Activated gamma-delta T cell treated with Interleukin-2 at 50 U/mL for 16 hours (primary cell): ENCODE results near the gene CBFB.
"Not testable (repeated sequence)": the region's sequence is repeated elsewhere in the genome, so short reads cannot be mapped to it uniquely, and the experiment has no call there.

Experiments used
- DNase-seq: peaks from one replicate; pipeline ENCODE4 v3.0.0-alpha.2; 2020

Gene CBFB

GRCh38 chr16:67101311-67102082 lies 72.5 kb downstream of the CBFB start:
- DNase-seq, result no peak

- DNase-seq, result no peak
Observed at GRCh38 chr16:67104061-67104460, 75.1 kb downstream of the CBFB start.

GRCh38 chr16:67104845-67105244 lies 75.9 kb downstream of the CBFB start:
- DNase-seq, result no peak

- no peak for DNase-seq
Observed at GRCh38 chr16:67105246-67105645, 76.3 kb downstream of the CBFB start.

- no peak for DNase-seq
Observed at GRCh38 chr16:67105881-67106280, 76.9 kb downstream of the CBFB start.

GRCh38 chr16:67108489-67108888 lies 79.5 kb downstream of the CBFB start:
- no peak for DNase-seq

- DNase-seq, result no peak
Observed at GRCh38 chr16:67108931-67109406, 80.0 kb downstream of the CBFB start.

- DNase-seq, result peak; percentile 95
Observed at GRCh38 chr16:67109407-67110135, 80.6 kb downstream of the CBFB start, which contains the start of gene PHAF1. Gene PHAF1 (plus strand): TSS chr16:67109941. CDS start chr16:67110176, 235 bp downstream.

- no peak for DNase-seq
Observed at GRCh38 chr16:67111951-67112444, 83.0 kb downstream of the CBFB start.

- DNase-seq, result no peak
Observed at GRCh38 chr16:67112591-67113399, 83.8 kb downstream of the CBFB start.

GRCh38 chr16:67114793-67115192 lies 85.8 kb downstream of the CBFB start:
- no peak for DNase-seq

- no peak for DNase-seq
Observed at GRCh38 chr16:67115639-67116038, 86.7 kb downstream of the CBFB start.

- DNase-seq, result no peak
Observed at GRCh38 chr16:67116388-67117311, 87.7 kb downstream of the CBFB start.

- DNase-seq, result no peak
Observed at GRCh38 chr16:67117716-67118115, 88.8 kb downstream of the CBFB start.

GRCh38 chr16:67120025-67120424 lies 91.1 kb downstream of the CBFB start:
- DNase-seq, result no peak

GRCh38 chr16:67122799-67123198 lies 93.8 kb downstream of the CBFB start:
- not testable (repeated sequence) for DNase-seq

GRCh38 chr16:67128417-67128816 lies 99.5 kb downstream of the CBFB start:
- DNase-seq, result no peak

GRCh38 chr16:67128887-67129286 lies 99.9 kb downstream of the CBFB start:
- no peak for DNase-seq

- no peak for DNase-seq
Observed at GRCh38 chr16:67129422-67129821, 100.5 kb downstream of the CBFB start.

- DNase-seq, result no peak
Observed at GRCh38 chr16:67137605-67138004, 108.7 kb downstream of the CBFB start.

GRCh38 chr16:67141391-67141790 lies 112.4 kb downstream of the CBFB start:
- no peak for DNase-seq

GRCh38 chr16:67142342-67142741 lies 113.4 kb downstream of the CBFB start:
- DNase-seq, result no peak
